Smooth muscle cell of the brain vasculature (primary cell): Measurements from ENCODE around the gene KRT75.

Experiments used
- DNase-seq: peaks from one replicate; pipeline ENCODE4 v3.0.0-alpha.2; 2012; ENCODE audit warnings: low read depth, low spot score

The KRT75 gene

GRCh38 chr12:52440821-52441319, 6.7 kb upstream of the KRT75 start:
- no peak for DNase-seq

DNA sequence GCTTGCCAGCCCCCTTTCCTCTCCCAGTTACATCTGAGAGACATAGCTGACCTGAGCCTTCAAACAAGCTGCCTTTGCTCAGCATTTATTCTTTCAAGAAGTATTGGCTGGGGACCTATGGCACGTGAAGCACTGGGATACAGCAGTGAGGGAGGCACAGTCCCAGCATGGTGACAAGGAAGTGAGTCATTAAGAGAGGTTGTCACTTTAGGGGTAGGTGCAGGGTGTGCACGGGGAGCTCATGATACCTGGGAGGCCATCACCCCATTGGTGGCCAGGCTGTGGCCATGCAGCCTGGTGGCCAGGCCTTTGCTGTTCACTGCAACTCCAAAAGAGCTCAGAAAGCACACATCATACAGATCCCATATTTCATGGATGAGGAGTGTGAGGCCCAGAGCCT, 5.7 kb upstream of the KRT75 start:
- DNase-seq: no peak

DNA sequence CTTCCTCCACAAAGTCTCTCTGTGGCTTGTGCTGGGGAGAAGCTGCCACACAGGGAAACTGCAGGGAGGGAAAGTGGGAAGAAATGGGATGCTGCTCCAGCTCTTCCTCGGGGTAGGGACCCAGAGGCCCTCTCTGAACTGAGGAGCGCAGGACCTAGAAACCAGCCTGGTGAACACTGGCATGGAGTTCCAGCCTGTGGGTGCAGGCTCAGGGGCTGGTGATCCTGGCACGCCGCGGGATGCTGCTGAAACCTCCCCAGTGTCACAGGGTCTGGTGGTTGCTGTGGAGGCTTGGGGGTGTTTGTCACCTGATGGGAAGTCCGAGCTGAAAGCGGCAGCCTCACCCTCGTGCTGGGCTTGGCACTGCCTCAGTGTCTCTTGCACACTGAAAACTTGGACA, 5.2 kb upstream of the KRT75 start:
- no peak for DNase-seq

GRCh38 chr12:52438305-52439301, 4.4 kb upstream of the KRT75 start:
- DNase-seq: no peak

DNA sequence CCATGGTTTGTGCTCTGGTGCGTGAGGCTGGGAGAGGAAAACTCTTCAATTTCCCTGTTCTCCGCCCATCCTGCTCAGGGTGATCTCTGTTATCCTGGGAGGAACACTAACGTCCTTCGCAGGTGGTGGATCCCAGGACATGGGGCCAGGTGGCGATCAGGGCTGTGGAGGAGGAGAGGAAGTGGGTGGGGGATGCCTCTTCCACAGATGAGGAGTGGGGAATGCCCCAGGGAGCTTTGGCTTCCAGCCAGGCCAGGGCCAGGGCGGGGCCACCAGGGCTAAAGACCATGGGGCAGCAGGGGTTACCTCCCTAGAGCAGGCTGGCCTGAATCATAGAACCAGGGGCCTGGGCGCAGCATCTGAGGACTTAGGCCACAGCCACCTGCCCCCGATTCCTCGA, 3.3 kb upstream of the KRT75 start:
- no peak for DNase-seq

DNA sequence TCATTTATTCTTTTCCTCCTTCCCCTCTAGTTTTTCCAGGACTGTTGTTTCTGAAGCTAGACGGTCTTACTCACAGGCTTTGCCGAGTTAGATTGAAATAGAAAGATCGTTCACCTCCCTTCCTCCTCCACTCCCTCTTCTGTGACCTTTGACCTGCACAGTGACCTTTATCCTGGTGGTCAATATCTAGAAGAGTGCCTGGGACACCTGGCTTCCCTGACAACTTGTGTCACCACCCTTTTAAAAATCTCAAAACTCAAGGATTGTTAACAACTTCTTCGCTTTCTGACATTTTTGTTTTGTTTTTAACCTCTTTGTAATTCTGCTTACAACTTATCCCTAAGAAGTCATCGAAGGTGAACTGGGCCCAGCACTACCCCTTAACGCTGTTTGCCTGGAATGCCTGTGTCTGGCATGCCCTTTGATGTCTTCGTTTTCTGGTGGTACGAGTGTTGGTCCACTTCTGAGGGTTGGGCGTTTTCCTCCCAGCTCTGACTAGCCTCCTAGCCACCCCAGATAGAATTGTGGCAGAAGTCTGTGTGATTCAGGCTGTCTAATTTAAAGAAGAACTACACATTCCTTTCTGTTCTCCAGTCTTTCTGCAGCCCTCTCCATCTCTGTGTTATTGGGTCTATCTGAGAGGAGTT, 2.8 kb upstream of the KRT75 start:
- DNase-seq: no peak

GRCh38 chr12:52436000-52436827, 2.0 kb upstream of the KRT75 start:
- DNase-seq: no peak

DNA sequence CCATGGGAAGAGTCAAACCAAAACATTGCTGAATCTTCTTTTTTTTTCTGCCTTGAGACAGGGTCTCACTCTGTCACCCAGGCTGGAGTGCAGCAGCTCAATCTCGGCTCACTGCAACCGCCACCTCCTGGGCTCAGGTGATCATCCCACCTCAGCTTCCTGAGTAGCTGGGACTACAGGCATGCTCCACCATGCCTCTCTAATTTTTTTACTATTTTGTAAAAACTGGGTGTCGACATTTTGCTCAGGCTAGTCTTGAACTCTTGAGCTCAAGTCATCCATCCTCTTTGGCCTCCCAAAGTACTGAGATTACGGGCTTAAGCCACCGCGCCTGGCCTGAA, 1.5 kb upstream of the KRT75 start:
- no peak for DNase-seq

DNA sequence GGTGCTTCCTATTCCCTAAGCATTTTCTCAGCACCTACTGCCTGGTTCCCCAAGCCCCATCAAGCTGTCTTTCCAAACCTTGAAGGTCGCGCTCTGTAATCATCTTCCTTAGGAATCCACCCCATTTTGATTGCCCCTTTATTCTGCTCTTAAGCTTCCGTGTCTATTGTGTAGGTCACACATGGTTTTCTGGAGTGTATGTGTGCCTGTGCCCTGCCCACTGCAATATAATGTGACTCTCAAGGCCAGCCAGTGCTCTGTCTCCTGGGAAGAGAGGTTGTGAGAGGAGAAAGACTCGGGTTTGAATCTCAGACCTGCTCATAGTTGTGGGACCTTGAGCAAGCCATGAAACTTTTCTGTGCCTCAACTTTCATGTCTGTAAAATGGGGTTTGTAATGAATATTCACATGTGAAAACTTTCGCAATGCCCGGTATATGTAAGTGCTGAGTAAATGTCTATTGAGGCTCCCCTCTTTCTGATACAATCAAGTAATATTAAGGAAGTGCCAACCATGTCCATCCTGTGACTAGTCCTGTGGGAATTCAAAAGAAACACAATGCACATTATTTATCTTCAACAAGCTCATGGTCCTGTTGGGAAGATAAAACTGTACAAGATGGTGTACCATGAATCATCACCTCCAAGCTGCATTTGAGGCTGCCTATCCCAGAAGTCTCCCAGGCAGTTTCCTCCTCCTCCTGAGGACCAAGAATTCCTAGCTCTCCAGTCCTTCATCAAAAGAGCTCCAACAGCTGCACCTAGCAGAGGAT, 774 bp upstream of the KRT75 start:
- no peak for DNase-seq

GRCh38 chr12:52433501-52434080, 580 bp downstream of the KRT75 start:
- no peak for DNase-seq

GRCh38 chr12:52432559-52433207, 1.5 kb downstream of the KRT75 start:
- DNase-seq: no peak

GRCh38 chr12:52428121-52428520, 6.0 kb downstream of the KRT75 start:
- no peak for DNase-seq

DNA sequence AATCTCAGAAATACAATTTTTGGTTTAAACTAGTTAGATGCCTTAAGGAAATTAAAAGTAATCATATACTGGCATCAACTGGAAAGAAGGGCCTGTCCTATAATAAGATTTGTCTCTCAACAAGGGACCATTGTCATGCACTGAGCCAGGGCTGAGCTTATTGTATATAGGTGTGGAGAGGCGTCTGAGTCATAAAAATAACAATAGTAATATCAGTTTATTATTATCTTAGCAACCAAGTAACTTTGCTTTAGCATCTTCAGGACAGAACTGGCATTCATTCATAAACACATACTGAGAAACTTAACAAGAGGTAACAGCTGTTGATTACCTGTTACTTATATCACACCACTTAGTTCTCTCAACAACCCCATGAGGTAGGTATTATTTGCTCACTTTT, 7.1 kb downstream of the KRT75 start:
- no peak for DNase-seq

DNA sequence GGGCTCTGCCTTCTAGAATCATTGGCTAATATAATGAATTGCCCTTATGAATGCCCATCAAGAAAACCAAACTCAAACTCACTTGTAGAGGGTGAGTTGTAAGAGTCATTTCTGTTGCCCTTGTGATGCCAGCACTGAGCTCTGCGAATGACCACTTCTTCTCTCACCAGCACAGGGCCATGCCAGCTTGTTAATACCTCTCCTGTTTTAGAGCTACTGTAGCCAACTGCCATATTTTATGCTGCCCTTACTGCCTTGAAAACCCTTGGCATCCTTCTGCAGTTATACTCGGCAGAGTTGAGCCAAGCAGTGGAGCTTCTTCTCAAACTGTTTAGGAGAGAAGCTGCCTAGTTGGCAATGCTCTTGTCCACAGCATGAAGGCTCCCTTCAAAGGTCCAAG, 8.1 kb downstream of the KRT75 start:
- DNase-seq: no peak

DNA sequence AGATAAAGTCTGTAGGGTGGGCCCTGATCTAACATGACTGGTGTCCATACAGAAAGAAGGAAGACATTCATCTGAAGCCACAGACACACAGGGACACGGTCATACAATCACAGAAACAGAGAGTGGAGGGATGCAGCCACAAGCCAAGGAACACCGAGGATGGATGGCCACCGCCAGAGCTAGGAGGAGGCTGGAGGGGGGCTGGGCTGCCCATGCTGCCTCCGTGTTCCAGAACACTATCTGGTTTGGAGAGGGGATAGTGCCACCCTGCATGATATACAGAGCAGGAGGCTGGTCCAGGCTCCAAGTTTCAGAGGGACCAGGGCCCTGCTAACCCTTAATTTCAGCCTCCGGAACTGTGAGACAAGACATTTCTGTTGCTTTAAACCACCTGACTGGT, 8.7 kb downstream of the KRT75 start:
- DNase-seq: no peak

DNA sequence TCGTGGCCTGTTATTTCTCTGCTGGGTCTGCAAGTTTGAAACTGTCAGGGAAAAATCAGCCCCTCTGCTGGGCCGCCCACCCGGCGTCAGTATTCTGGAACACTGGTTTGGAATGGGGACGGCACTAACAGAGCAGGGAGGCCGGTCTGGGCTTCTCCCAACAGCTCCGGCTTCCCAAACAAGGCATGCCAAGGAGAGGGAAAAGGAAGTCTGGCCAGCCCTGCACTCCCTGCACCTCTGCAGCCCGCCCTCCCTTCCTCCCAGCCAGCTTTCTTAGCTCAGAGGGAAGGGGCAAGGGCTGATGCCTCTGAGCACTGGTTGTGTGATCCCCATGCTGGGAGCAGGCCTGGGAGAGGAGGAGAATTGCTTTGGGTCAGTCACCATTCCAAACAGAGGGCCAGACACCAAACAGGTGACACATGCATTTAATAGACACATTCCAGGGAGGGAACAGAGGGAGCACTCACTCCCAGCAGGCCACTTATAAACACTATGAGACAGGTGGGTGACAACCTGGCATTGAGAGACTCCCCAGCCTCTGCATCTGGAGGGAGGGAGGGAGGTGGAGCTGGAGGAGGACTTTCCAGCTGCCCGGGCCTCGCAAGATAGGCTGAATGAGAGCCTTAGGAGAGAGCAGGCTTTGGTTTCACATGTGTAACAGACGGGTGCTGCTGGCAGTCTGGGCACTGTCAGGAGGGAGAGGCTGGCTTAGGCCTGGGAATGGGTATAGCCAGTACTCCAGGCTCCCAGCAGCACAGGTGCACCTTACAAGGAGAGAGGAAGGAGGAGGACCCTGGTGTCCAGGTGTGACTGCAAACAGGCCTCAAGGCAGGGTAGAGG, 10.3 kb downstream of the KRT75 start:
- no peak for DNase-seq

DNA sequence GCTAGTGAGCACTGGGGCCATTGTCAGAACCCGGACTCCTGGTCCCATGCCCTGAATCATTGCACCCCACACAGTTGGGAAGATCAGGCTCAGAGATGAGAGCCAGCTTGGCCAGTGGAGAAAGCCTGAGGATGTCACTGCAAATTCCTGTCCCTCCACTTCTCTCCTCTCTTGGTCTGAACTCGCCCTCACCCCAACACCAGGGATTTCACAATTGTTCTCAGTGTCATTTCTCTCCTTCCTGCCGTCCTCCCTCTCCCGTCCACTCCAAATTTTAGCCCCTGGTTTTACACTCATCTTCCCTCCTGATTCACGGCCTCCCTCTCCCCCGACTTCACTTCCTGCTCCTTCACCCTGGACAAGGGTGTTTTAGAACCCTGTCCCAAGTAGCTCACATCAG, 11.1 kb downstream of the KRT75 start:
- no peak for DNase-seq

- no peak for DNase-seq
Measured at GRCh38 chr12:52419656-52420055, 14.5 kb downstream of the KRT75 start.

- no peak for DNase-seq
Measured at GRCh38 chr12:52418576-52419110, 15.5 kb downstream of the KRT75 start.
